ENCODE results near the gene ALK.

GRCh38 chr2:29741132-29741531 is 180.3 kb downstream of the ALK start:
- TF ChIP-seq CTCF (IDR thresholded peaks at IDR 0.05), result no peak
- no peak for TF ChIP-seq POLR2AphosphoS5 (IDR thresholded peaks at IDR 0.05)
- no peak for TF ChIP-seq POLR2A (IDR thresholded peaks at IDR 0.05; ENCODE audit: low read depth)
- no peak for TF ChIP-seq EP300 (IDR thresholded peaks at IDR 0.05)

All from esophagus muscularis mucosa (tissue), 4 donors.